Activated T-cell treated with anti-CD3 and anti-CD28 coated beads, Interleukin-2, amount 50 U/mL, for 4 hours (primary cell): ENCODE measurements around the gene RABGAP1L. TPM values are rescaled to one million over a fixed set of nuclear protein-coding genes. Genes with fewer than 3 reads are reported as not detected.

ENCODE experiments used
- ATAC-seq, 2 donors: fragments of 200-7000 bp; cut with Tn5 transposase; one replicate each; pipeline ENCODE4 v1.10.0; 2021
- DNase-seq: peaks from one replicate; pipeline ENCODE4 v3.0.0-alpha.2; 2020
- H3K27me3 Mint-ChIP-seq: one replicate; pipeline ENCODE4 v1.8.0; 2021; ENCODE audit warnings: low read depth, mixed read lengths
- H3K36me3 Mint-ChIP-seq: one replicate; pipeline ENCODE4 v1.8.0; 2022; ENCODE audit warnings: mixed read lengths; ENCODE audit not compliant: insufficient read depth
- H3K4me1 Mint-ChIP-seq: one replicate; pipeline ENCODE4 v1.8.0; 2021; ENCODE audit warnings: low read depth, mixed read lengths
- H3K4me3 Mint-ChIP-seq: one replicate; pipeline ENCODE4 v1.8.0; 2021; ENCODE audit warnings: mild to moderate bottlenecking, moderate library complexity, mixed read lengths
- H3K9me3 Mint-ChIP-seq: one replicate; pipeline ENCODE4 v1.8.0; 2021; ENCODE audit warnings: mixed read lengths
- total RNA-seq, 3 donors: library from RNA; stranded (reverse); gene quantifications; one replicate each; pipeline ENCODE4 v1.2.1, GENCODE V29; 2021

Gene RABGAP1L
- total RNA-seq, 3 donors from 2014 or later = 16.9 to 23.2 (median 22.3) TPM

GRCh38 chr1:174960362-174960761 lies 801.0 kb downstream of the RABGAP1L start:
- H3K4me1 Mint-ChIP-seq = peaks cover 43% of the 10 kb centered on the region
- H3K9me3 Mint-ChIP-seq = no peaks in the 10 kb centered on the region
- ATAC-seq (no peak), DNase-seq (no peak)
- no peaks in the 10 kb centered on the region for H3K27me3 Mint-ChIP-seq
- H3K4me3 Mint-ChIP-seq = no peak overlapping the region
- H3K36me3 Mint-ChIP-seq = peaks cover 5% of the 10 kb centered on the region

- no peak for ATAC-seq
- no peaks in the 10 kb centered on the region for H3K36me3 Mint-ChIP-seq
Measured at GRCh38 chr1:174963529-174964125, 804.3 kb downstream of the RABGAP1L start.

DNA sequence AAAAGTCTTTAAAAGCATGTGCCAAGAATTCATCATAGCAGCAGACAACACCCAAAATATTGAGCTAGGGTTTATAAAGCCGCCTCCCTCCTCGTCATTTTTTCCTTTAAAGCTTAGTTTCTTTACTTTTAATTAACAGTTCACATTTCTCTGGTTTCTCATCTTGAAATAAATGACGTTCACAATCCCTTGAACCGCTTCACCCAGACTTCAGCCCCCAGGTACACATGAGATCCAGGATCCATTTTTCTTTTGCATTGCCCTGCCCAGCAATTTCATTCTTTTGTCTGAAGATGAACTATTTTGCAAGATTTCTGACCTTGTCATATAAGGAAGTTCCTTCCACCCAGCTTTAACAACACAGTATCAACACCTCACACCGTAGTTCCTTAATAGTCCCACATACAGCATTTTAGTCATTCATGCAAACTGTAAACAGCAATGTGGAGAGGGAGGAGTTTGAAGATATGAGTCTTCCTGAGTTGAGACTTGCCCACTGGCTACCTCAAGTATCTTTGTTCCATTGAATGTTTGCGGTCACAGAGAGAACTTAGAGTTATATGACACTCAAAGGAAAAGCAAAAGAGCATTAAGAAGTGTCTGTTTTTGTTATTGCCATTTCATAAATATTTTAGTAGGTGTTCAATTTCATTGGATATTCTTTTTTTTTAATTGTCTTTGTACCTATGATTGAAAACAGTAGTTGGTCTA lies 805.1 kb downstream of the RABGAP1L start:
- H3K9me3 Mint-ChIP-seq = no peaks in the 10 kb centered on the region
- H3K4me1 Mint-ChIP-seq = peaks cover 59% of the 10 kb centered on the region
- H3K4me3 Mint-ChIP-seq = peak overlapping the region; percentile 83
- no peaks in the 10 kb centered on the region for H3K36me3 Mint-ChIP-seq
- ATAC-seq = peak; percentile 85 to 86
- no peak for DNase-seq
- H3K27me3 Mint-ChIP-seq = no peaks in the 10 kb centered on the region

More at GRCh38 chr1:174963529-174964125, 804.3 kb downstream of the RABGAP1L start:
- Mint-ChIP-seq H3K4me3 (no peak overlapping the region), H3K9me3 (no peaks in the 10 kb centered on the region), H3K27me3 (no peaks in the 10 kb centered on the region), H3K4me1 (peaks cover 54% of the 10 kb centered on the region)
- DNase-seq = no peak

- ATAC-seq (peak; percentile 29 to 35), DNase-seq (no peak)
- Mint-ChIP-seq H3K4me3 (peak overlapping the region; percentile 83), H3K36me3 (peaks cover 3% of the 10 kb centered on the region), H3K27me3 (no peaks in the 10 kb centered on the region), H3K9me3 (no peaks in the 10 kb centered on the region), H3K4me1 (peaks cover 64% of the 10 kb centered on the region)
Measured at GRCh38 chr1:174964972-174965361, 805.6 kb downstream of the RABGAP1L start.

- Mint-ChIP-seq H3K9me3 (no peaks in the 10 kb centered on the region), H3K27me3 (no peaks in the 10 kb centered on the region), H3K4me1 (peaks cover 68% of the 10 kb centered on the region), H3K36me3 (peaks cover 3% of the 10 kb centered on the region), H3K4me3 (peak overlapping the region; percentile 83)
- DNase-seq = no peak
- no peak for ATAC-seq
Measured at GRCh38 chr1:174965362-174966007, 806.2 kb downstream of the RABGAP1L start.

DNA sequence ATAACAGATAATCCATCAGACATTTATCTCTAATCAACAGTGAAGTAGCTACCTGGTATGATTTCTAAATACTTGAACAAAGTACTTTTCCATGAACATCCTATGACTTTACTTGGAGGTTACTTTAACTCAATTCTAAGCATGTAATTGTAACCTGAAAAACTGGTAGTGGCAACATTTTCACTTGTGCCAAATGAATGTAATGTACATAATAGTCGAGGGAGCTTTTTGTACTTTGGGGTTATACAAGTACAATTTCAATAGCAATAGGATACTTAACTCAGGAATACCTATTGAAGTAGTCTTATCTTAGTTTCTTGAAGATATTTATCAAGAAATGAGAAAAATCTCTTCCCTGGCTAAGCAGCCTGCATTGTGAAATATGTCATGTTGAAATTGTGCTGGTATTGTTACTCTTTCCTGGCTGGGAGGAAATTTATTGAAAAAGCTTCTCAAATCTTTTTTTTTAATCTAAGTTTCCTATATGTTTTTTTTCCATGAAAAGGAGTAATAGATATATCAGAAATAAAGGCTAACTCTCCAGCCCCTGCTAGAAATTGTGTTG lies 806.8 kb downstream of the RABGAP1L start:
- Mint-ChIP-seq H3K4me3 (peak overlapping the region; percentile 83), H3K9me3 (no peaks in the 10 kb centered on the region)

DNA sequence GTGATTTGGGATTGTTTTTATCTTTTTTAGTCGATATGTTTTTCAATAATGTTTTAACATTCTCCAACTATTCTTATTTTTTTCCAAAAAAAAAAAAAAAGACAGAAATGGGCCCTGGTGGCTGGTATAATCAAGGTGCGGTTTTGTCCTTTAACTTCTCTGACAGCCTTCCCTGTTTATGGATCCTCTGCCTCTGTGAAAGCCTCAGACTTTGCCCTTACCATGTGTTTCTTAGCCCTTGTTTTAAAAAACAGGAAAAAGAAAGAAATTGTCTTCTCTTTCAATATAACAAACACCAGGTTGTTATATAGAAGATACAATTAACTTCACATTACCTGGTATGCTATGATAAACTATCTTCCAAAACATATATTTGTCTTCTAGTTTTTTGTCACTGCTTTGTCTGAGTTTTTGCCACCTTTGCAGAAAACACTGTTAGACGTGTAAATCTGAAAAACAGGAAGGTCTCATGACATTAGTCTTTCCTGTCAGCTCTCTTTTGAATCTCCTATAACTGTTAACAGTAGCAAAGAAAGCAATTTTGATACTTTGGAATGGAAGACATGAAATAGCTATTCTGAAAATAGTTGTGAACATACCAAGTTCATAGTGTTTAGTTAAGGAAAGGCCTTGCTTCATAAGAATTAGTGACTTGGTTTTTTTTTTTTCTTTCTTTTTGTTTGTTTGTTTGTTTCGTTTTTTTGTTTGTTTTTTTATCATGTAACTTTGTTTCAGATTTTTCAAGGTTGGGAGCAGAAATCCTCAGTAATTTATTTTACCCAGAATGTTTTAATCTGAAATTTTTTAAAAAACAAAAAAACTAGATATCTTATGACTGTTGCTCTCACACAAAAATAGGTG lies 808.8 kb downstream of the RABGAP1L start:
- Mint-ChIP-seq H3K4me3 (peak overlapping the region; percentile 70), H3K36me3 (peaks cover 8% of the 10 kb centered on the region), H3K4me1 (peaks cover 83% of the 10 kb centered on the region), H3K27me3 (no peaks in the 10 kb centered on the region), H3K9me3 (no peaks in the 10 kb centered on the region)
- no peak for DNase-seq
- no peak for ATAC-seq

More for the DNA sequence above, 806.8 kb downstream of the RABGAP1L start:
- ATAC-seq = no peak
- H3K27me3 Mint-ChIP-seq = no peaks in the 10 kb centered on the region
- DNase-seq = no peak
- peaks cover 69% of the 10 kb centered on the region for H3K4me1 Mint-ChIP-seq
- peaks cover 3% of the 10 kb centered on the region for H3K36me3 Mint-ChIP-seq

- no peaks in the 10 kb centered on the region for H3K27me3 Mint-ChIP-seq
- peaks cover 76% of the 10 kb centered on the region for H3K4me1 Mint-ChIP-seq
- peak overlapping the region; percentile 70 for H3K4me3 Mint-ChIP-seq
- no peaks in the 10 kb centered on the region for H3K9me3 Mint-ChIP-seq
- DNase-seq (no peak), ATAC-seq (peak; percentile 60 to 70)
- peaks cover 10% of the 10 kb centered on the region for H3K36me3 Mint-ChIP-seq
Measured at GRCh38 chr1:174968750-174969244, 809.5 kb downstream of the RABGAP1L start.

DNA sequence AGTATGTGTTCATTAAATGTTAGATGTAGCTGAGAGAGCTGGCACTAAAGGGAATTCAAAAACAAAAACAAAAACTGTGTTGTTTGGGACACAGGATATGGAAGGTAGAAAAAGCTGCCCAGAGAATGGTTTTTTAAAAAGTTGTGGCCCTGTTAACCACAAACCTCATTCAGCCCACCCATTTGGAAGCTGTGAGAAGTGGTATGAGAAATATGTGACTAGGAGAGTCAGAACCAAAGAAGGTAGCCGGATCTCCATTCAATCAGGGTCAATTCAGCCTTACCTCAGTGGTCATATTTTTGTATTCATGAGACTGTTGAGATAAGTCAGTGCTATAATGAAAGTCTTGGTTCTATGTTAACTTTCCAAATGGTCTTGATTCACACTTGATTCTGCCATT lies 810.7 kb downstream of the RABGAP1L start:
- H3K36me3 Mint-ChIP-seq = peaks cover 18% of the 10 kb centered on the region
- H3K27me3 Mint-ChIP-seq = no peaks in the 10 kb centered on the region
- peak overlapping the region; percentile 70 for H3K4me3 Mint-ChIP-seq
- H3K4me1 Mint-ChIP-seq = peaks cover 70% of the 10 kb centered on the region
- no peaks in the 10 kb centered on the region for H3K9me3 Mint-ChIP-seq
- DNase-seq (no peak), ATAC-seq (peak in 1 of 2 donors; percentile 21)

- Mint-ChIP-seq H3K4me1 (peaks cover 69% of the 10 kb centered on the region), H3K27me3 (no peaks in the 10 kb centered on the region), H3K36me3 (peaks cover 31% of the 10 kb centered on the region), H3K4me3 (peak overlapping the region; percentile 19), H3K9me3 (no peaks in the 10 kb centered on the region)
- DNase-seq (no peak), ATAC-seq (no peak)
Measured at GRCh38 chr1:174971466-174971865, 812.1 kb downstream of the RABGAP1L start.

GRCh38 chr1:174971902-174972301 lies 812.6 kb downstream of the RABGAP1L start:
- no peaks in the 10 kb centered on the region for H3K9me3 Mint-ChIP-seq
- no peaks in the 10 kb centered on the region for H3K27me3 Mint-ChIP-seq
- no peak for DNase-seq
- peaks cover 36% of the 10 kb centered on the region for H3K36me3 Mint-ChIP-seq
- ATAC-seq = no peak
- no peak overlapping the region for H3K4me3 Mint-ChIP-seq
- peaks cover 72% of the 10 kb centered on the region for H3K4me1 Mint-ChIP-seq

DNA sequence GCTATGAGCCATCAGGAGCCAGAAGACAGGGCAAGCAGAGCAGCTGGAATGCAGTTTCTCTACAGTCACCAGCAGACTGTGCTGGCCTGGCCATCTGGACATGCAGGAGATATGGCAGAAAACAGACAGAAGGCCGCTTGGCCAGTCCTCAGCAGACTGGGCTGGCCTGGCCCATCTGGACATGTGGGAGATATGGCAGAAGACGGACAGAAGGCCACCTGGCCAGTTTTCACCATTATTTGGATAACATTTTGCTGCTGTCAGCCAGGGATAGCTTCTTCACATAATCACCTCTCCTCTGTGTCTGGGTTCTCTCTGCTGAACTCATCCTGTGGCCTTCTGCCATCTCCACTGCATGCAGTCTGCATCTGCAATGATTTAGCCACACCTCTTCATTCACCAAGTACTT lies 815.4 kb downstream of the RABGAP1L start:
- Mint-ChIP-seq H3K36me3 (peaks cover 48% of the 10 kb centered on the region), H3K4me1 (peaks cover 59% of the 10 kb centered on the region), H3K27me3 (no peaks in the 10 kb centered on the region), H3K9me3 (no peaks in the 10 kb centered on the region), H3K4me3 (no peak overlapping the region)
- no peak for DNase-seq
- no peak for ATAC-seq

- Mint-ChIP-seq H3K4me3 (no peak overlapping the region), H3K9me3 (no peaks in the 10 kb centered on the region), H3K36me3 (peaks cover 51% of the 10 kb centered on the region), H3K4me1 (peaks cover 56% of the 10 kb centered on the region), H3K27me3 (no peaks in the 10 kb centered on the region)
- ATAC-seq (no peak), DNase-seq (no peak)
Measured at GRCh38 chr1:174975764-174976163, 816.4 kb downstream of the RABGAP1L start.
